ENCODE measurements around the gene PITPNM2.

The PITPNM2 gene

DNA sequence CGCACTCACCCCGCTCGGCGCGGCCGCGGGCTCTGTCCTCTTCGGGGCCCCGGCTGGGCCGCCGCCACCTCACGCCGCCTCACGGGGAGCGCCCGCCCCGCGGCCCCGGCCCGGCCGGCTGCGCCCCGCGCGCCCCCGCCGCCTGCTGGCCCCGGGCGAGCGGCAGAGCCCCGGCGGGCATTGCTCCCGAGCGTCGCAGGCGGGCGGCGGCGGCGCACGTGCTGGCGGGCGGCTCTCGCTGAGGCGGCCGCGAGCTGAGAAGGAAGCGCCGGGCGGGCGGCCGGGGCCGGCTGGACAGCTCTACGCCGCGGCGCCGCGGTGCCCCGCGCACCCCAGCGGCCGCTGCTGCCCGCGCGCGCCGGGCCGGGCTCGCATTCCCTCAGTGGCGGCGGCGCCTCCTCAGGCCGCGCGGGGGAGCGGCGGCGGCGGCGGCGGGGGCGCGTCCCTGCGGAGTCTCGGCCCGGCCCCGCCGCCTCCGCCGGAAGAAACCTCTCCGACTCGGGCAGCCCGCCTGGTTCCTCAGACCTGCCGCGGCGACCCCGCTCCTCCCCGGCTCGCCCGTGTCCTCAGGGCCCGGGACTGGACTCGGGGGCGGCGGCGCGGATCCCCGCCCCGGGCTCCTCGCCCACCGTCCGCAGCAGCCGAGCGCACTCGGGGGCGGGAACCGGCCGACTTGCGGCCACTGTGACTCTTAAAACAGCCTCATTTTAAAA, at the start of gene PITPNM2:
PITPNM2 (minus strand) TSS at position 347 of the 713 bp plus-strand sequence. CDS start 116,500 bp downstream, outside the sequence.
- peak; percentile 41 for DNase-seq

DNA sequence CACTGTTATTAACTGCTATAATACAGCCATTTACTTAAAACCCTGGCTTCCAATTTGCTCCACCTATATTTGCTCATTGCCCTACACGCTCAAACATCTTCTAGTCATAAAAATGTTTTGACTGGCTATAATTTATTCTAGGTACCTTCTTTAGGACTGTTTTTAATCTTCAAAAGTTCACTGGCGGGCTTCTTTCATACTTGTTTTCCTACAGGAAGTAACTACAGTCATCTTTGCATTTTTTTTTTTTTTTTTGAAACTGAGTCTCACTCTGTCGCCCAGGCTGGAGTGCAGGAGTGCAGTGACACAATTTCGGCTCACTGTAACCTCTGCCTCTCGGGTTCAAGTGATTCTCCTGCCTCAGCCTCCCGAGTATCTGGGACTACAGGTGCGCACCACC, 49.5 kb upstream of the PITPNM2 start:
- peak; percentile 27 for DNase-seq

DNA sequence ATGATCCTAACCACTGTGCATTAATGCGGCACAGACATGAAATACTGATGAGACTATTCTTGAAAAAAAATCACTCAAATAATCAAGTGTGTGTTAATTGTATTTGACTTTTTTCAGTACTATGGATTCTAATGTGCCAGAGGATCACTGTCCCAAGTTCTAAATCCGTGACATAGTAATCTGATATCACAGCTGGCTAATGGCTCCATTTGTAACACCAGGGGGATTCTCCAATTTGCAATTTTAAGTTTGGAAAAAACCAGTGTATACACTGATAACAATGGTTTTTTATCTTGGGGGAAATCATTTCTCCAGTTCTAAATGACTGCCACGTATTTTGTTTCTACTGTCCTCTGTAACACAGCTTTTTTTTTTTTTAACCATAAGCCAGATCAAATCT, 49.0 kb upstream of the PITPNM2 start:
- no peak for DNase-seq

DNA sequence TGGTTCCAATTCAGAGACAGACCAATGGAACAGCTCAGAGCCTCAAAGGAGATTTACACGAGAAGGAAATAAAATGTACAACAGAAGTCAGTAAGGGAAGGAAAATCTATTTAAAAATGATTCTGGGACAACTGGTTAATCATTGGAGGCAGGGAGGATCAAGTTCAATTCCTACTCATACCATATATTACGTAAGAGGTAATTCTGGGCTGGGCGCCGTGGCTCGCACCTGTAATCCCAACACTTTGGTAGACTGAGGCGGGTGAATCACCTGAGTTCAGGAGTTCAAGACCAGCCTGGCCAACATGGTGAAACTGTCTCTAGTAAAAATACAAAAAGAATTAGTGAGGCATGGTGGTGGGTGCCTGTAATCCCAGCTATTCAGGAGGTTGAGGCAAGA, 36.7 kb upstream of the PITPNM2 start:
- no peak for DNase-seq

DNA sequence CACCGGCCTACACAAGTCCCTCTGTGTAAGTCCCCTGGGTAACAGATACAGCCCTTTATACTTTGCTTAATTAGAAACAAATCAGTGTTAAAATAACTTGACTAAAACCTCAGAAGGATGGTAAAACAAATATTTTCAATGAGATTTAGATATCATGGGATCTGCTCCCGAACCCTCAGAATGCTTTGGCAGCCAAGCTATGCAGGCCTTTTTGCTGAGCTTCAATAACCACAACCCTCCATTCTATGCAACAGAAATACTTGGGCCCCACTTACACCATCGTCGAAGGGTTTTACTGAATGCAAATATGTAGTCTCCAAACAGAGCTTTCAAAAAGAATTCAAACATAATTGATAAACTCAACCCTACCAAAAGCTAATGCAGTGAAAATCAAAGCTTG, 29.3 kb upstream of the PITPNM2 start:
- no peak for DNase-seq

DNA sequence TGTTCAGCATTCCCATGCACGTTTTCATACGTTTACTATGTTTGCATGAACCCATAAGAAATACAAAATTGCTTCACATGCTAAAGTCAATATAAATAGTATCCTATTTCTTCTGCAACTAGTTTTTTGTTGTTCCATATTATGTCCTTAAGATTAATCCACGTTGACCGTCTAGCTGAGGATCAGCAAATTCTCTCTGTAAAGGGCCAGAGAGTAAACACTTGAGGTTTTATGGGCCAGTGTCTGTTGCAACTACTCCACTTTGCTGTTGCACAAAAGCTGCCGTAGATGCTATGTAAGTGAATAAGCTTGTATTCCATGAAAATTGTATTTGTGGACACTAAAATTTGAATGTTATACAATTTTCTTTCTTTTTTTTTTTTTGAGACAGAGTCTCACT, 21.1 kb upstream of the PITPNM2 start:
- no peak for DNase-seq

DNA sequence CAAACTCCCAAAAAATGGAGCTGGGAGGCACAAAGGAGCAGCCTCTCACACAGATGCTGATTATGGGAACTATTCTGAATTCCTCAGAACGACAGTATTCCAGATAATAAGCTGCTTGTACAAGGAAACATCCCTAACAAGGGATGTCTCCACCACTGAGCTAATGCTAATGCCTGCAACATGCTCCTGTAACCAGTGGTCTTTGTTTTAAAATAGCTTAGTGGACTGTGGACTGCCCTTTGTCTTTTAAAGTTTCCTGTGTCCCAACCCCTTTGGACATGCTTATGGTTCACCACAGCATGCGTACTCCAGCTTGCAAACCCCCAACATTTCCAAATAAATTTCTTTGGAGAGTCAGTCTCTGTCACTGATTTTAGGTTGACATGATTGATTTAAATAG, 16.4 kb upstream of the PITPNM2 start:
- no peak for DNase-seq

DNA sequence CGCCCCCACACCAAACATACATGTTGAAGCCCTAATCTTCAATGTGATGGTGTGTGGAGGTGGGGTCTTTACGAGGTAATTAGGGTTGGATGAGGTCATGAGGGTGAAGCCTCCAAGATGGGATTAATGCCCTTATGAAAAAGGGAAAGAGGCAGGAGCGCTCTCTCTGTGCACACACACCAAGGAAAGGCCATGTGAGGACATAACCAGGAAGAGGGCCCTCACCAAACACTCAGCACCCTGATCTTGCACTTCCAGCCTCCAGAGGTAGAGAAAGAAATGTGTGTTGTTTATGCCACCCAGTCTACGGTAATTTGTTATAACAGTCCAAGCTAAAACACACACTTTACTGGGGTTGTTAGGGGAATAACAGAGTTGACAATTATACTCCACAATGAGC, 14.6 kb upstream of the PITPNM2 start:
- DNase-seq = no peak

DNA sequence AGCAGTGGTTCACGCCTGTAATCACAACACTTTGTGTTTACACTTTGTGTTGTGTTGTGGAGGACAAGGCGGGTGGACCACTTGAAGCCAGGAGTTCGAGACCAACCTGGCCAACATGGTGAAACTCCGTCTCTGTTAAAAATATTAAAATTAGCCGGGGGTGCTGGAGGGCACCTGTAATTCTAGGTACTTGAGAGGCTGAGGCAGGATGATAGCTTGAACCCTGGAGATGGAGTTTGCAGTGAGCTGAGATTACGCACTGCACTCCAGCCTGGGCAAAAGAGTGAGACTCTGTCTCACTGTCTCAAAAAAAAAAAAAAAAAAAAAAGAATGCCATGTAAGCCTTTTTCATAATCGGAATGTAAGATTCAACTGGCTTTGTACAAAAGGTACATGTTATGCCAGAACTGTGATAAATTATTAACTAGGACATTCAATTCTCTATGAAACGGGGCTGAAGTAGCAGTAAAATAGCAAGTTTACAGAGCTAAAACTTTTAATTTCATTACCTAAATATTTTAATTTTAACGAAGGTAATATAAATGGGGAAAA, 13.9 kb upstream of the PITPNM2 start:
- no peak for DNase-seq

DNA sequence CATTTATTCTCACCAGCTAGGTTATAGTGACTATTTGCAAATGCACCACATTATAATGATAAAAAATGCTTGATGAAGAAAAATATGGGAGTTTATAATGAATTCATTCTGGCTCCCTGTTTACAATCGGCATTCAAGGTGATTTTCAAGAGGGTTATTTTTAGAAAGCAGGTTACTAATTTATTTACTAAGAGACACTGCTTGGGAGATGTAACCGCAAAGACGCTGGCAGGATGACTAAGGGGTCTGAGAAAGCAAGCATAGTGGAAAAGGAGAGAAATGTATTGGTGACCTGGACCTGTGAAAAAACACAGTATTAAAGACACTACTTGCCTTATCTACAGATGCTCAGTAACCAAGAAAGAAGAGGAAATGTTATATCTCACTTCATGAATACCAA, 13.3 kb upstream of the PITPNM2 start:
- peak; percentile 21 for DNase-seq

DNA sequence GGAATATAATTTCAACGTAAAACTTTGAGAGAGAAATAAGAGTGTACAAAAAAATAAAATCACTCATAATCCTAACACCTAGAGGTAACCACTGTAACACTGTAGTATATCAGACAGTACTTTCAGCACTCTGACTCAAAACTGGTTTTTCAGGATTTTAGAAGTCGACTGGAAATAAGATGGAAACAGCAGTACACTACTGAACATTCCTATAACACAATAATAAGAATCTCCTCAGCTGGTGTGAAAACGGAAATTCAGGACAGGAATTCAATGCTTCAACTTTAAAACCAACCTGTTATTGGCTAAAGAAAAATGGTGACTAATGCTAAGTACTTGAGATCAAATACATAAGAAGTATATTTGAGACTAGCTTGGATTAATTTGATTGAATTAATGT, 12.3 kb upstream of the PITPNM2 start:
- DNase-seq = no peak

DNA sequence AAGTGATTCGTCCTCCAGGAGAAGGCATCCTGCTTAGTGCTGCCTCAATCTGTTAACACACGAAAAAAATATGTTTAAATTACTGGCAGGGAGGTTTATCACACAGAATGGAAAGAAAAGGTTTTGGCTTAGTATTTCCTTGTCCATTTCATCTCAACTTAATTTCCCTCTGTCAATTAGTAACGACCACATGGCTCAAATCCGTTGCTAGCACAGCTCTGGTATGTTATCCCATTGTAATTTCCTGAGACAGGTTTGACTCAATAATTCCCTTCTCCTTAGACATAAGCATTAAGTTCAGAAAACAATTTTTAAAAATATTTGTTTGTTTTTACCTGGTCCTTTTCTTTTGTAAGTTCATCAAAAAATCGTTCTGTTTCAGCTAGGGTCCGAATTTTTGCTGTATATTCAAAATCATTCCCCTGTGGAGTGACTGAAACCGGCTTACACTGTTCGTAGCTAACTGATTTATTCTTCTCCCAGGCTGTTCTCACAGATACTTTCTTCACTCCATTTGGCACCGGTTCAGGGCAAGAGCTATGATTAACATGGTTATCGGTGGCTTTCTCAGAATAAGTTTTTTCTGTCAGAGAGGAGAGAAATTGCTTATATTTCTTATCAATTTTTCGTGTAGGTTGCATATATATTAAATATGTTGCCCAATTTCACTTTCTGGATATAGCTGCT, 10.1 kb upstream of the PITPNM2 start:
- DNase-seq = no peak

DNA sequence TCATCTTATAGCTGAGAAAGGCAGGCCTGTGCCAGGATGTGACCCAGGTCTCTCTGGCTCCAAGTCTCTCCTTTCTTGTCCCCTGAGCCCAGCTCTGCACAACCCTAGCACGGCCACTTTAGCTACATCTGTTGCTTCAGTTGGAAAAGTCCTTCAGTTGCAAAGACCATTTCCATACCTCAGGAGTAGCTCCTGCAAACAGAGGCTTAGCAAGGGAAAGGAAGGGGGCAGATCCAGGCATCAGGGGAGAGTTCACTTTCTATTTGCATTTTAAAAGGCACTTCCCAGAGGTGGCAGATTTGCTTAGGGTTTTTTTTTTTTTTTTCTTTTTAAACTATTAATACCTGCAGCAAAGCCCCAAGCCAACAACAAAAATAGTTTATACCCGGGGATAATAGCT, 3.0 kb upstream of the PITPNM2 start:
- DNase-seq = no peak

DNA sequence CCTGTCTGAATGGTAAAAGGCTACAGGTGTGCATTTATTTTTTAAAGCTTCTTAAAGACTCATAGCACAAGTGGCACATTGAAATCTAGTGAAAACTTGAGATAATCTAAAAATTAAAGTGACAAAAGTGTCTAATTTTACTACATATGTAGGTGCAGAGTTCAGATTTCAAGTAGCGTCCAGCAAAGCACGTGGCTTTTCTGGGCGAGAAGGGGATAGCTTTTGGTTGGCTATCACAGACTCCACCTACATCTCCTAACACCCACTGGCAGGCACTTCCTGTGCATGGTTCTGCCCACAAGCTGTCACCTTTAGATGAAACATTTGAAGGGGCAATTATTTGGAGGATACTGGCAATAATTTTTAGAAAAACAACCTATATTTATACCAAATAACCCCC, 1.9 kb upstream of the PITPNM2 start:
- DNase-seq = no peak

DNA sequence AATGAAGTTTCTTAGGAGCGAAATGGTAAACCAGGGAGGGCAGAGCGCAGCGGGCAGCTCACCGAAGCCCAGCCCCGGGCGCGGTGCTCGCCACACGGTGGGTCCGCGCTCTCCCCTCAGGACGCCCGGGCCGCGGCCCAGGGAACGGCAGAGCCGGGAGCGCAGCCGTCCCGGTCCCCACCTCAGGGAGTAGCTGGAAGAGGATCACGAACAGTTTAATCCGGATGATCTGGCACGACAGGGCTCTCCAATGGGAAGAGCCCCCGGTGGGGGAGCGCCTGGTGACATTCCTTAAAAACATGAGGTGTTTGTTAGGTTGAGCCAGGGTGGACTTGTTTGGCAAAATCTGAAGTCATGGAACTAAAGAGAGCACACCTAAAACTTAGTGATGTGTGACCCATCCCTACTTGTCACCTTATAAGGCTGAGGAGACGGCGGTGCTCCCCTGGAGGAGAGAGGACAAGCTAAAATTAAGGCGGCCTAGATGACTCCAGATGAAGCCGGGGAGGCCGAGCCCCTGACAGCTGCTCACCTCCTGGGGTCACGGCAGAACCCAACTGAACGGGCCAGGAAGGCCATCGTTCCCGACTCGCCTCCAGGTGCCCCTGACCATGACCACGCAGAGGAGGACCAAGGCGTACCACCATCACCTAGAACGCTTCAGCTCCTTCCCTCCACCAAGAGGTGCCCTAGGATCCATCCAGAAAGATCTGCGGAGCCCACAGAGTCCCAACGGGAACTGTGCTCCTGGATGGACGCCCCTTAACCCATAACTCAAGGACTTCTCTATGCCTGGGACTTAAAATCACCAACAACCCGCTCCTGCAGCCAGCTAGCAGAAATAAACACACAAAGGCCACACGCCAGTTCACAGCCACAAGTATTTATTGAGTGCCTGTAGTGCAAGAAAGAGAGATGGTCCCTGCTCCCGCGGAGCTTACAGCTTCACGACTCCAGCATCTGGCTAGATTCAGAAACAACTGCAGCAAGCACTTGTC, 866 bp upstream of the PITPNM2 start:
- no peak for DNase-seq

DNA sequence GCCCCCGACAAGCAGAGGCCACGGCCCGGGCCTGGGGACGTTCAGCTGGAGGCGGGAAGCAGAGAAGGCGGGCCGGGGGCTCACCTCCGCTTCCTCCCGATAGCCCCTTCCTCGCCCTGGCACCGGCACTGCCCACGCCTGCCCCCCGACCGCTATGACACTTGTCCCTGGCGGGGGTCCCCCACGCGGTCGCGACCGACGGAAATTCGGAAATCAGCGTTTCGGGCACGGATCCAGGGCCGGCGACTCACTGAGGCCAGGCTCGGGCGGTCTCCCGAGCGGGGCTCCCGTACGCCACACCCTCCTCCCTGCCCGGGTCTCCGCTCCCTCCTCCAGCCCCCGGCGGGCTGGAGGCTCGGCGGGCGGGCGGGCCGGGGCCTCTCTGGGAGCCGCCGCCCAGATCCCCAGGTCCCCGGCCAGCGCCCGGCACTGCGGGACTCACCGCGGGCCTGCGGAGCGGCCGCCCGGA, 581 bp downstream of the PITPNM2 start:
- no peak for DNase-seq

DNA sequence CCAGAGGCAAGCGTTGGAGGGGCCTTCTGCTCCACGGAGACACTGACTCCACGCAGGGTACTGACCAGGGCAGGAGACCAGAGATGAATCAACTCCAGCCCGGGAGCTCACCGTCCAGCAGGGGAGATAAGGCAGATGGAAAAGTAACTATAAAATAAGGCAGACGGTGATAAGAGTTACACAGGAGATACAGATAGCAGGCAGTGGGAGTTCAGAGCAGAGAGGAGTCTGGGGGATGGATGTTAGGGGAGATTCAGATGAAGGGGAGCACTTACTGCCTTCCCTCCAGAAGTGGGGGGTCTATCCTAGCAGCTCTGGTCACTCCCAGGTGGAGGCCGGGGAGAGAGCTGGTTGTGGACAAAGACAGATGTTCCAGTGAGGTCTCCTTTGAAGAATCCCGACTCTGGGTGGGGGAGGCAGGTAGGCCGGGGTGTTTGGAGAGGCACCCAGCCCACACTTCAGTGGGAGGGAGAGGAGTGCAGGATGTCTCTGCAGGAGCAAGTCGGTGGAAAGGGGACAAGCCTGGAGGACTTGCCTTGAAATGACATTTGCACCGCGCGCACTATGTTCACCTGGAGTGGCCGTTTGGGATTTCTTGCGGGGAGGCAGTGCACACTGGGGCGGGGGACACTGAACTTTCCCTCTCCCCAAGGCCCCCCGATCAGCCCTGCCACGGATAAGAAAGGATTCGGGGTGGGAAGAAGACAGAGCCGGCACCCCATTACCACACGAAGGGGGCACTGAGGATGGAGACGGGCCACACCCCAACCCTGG, 1.2 kb downstream of the PITPNM2 start:
- DNase-seq = no peak

DNA sequence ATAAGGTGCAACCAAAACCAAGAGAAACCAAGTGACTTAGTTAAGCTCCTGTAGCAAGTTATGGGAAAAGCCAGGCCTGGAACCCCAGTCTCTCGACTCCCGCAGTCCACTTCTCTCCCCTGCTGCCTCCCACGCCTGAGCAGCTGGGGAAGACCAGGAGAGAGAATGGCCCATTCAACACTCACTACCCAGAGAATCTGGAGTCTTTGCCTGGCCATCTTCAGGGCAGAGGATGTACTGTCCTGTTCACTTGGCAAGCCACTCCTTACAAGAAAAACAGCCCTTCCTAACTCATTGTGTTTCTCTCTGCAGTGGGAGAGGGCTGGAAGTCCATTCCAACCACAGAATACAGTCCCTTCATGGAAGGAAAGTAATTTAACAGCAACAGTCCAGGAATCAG, 1.8 kb downstream of the PITPNM2 start:
- no peak for DNase-seq

DNA sequence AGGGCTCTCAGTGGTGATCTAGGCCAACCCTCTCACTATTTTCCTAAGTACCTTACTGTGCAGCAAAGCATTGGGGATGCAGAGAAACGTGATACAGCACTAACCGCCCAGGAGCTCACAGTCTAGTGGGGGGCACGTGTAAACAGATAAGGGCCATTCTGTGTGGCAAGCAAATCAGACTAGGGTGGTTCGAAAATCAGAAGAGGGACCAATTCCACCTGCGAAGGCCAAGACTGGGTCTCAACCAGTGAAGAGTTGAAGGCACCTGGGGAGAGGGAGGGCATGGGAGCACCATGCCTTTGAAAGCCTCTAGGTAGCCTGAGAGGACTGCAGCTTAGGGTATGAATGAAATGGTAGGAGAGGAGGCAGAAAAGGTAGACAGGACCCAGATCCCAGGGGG, 2.2 kb downstream of the PITPNM2 start:
- no peak for DNase-seq

DNA sequence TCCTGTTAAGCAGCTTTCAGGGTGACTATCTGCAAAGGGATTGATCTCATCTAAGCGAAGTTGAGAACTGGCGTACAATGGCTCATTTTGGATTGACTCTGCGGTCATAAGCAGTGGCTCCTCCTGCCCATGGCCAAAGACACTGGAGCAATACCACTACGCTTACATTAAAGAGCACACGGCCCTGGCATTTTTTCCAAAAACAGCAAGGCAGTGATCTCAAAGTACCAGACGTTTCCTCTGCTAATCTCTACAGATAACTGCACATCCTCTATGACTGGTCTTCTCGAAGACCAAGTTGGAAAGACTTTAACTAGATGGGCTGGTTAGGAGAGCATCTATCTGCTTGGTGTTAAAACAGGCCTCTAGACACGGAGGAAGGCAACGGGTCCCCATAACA, 2.7 kb downstream of the PITPNM2 start:
- DNase-seq = no peak

DNA sequence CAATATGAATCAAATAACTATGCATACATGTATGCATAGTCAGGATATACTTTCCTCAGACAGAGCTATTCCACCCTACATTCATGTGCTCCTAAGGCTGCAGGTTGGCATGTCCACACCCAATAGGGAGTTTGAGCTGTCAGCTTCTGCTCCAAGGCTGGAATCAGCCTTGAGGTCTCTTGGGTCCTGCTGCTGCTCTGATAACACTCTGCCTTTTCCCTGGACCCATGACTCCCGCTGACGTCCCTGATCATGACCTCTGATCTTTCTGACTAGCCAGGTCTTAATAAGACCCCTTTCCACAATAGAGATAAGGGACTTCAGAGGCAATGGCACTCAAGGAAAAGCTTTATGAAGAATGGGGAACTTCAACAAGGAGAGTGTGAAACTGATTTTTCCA, 5.7 kb downstream of the PITPNM2 start:
- no peak for DNase-seq

DNA sequence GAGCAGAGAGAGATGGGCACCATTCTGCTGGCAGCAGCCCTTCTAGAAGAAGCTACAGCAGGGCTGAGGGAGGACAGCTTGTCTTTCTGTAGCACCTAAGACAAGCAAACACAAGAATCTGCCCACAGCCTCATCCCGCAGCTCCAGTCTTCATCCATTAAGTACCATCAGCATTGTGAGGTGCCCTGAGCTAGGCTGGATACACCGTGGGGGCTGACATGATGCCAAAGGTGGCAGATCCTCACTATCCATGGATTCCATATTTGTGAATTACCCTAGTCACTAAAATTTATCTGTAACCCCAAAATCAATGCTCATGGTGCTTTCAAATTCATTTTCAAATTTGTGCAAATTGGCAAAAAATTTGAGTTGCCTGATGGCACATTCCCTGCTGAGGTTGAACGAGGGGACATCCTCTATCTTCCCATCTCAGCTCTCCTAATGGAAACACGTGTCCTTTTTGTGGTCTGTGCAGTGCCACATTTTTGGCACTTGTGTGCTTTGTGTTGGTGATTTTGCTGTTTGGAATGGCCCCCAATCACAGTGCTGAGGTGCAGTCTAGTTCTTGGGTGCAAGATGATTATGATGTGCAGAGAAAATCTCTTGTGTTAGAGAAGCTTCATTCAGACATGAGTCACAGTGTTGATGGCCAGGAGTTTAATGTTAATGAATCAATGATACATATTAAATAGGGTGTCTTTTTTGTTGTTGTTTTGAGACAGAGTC, 7.0 kb downstream of the PITPNM2 start:
- DNase-seq = no peak
